Neuronal stem cell (in vitro differentiated cells): Measurements from ENCODE around the gene NPNT.
A peak's percentile ranks its signal among the peaks of the same experiment; 100 is the strongest.

ENCODE experiments used
- DNase-seq: peaks from one replicate; pipeline ENCODE4 v3.0.0-alpha.2; 2013; ENCODE audit warnings: low spot score
- H2AFZ ChIP-seq: one replicate; pipeline ENCODE4 v1.6.1; 2013; ENCODE audit warnings: mild to moderate bottlenecking, low read length, inconsistent platforms
- H2AK5ac ChIP-seq: 2 replicates; pipeline ENCODE4 v1.6.1; 2013; ENCODE audit warnings: low read depth, mild to moderate bottlenecking, inconsistent platforms, low read length, moderate library complexity, mixed read lengths
- H2BK120ac ChIP-seq: 2 replicates; pipeline ENCODE4 v1.6.1; 2013; ENCODE audit warnings: low read depth, mild to moderate bottlenecking, inconsistent platforms, low read length, moderate library complexity, mixed read lengths
- H2BK12ac ChIP-seq: one replicate; pipeline ENCODE4 v1.6.1; 2013; ENCODE audit warnings: low read length, inconsistent platforms
- H2BK15ac ChIP-seq: 2 replicates; pipeline ENCODE4 v1.6.1; 2013; ENCODE audit warnings: mild to moderate bottlenecking, low read length, inconsistent platforms, mixed read lengths
- H2BK5ac ChIP-seq: one replicate; pipeline ENCODE4 v1.6.1; 2013; ENCODE audit warnings: inconsistent platforms, mild to moderate bottlenecking, low read length, moderate library complexity
- H3K14ac ChIP-seq: one replicate; pipeline ENCODE4 v1.6.1; 2013; ENCODE audit warnings: low read length, inconsistent platforms
- H3K18ac ChIP-seq: 2 replicates; pipeline ENCODE4 v1.6.1; 2013; ENCODE audit warnings: low read length, inconsistent platforms
- H3K23ac ChIP-seq: 2 replicates; pipeline ENCODE4 v1.6.1; 2013; ENCODE audit warnings: low read depth, mild to moderate bottlenecking, mixed read lengths, low read length, inconsistent platforms; ENCODE audit not compliant: poor library complexity
- H3K27ac ChIP-seq: replicated peaks from 3 replicates; pipeline ENCODE4 v1.5.1; 2013; ENCODE audit warnings: low read length, inconsistent platforms
- H3K27me3 ChIP-seq, 3 experiments: 2 replicates each; pipeline ENCODE4 v1.6.1; 2013; ENCODE audit warnings: low read length in 3 of 3, mild to moderate bottlenecking in 2 of 3, inconsistent platforms in 1 of 3, low read depth in 1 of 3, mixed read lengths in 1 of 3, moderate library complexity in 1 of 3; ENCODE audit not compliant: control insufficient read depth in 3 of 3, insufficient read depth in 3 of 3
- H3K36me3 ChIP-seq, 2 donors: replicated peaks in 1 of 2; 2 replicates each; pipeline ENCODE4 v1.6.1; 2013; ENCODE audit warnings: low read length in 2 of 2; ENCODE audit not compliant: control insufficient read depth in 2 of 2, insufficient read depth in 2 of 2
- H3K4ac ChIP-seq: 2 replicates; pipeline ENCODE4 v1.6.1; 2013; ENCODE audit warnings: inconsistent platforms, mild to moderate bottlenecking, low read length, moderate library complexity
- H3K4me1 ChIP-seq, 2 donors: 1 replicate in 1 of 2; 2 replicates in 1 of 2; pipeline ENCODE4 v1.6.1; 2013; ENCODE audit warnings: low read length in 2 of 2, low read depth in 1 of 2; ENCODE audit not compliant: control insufficient read depth in 2 of 2, insufficient read depth in 1 of 2
- H3K4me2 ChIP-seq: one replicate; pipeline ENCODE4 v1.6.1; 2013; ENCODE audit warnings: mild to moderate bottlenecking, low read length, inconsistent platforms; ENCODE audit not compliant: insufficient read depth, poor library complexity, severe bottlenecking
- H3K4me3 ChIP-seq, 2 donors: 2 replicates each; pipeline ENCODE4 v1.5.1; 2013; ENCODE audit warnings: low read length in 2 of 2, mild to moderate bottlenecking in 2 of 2, inconsistent platforms in 1 of 2, moderate library complexity in 1 of 2
- H3K79me1 ChIP-seq: one replicate; pipeline ENCODE4 v1.6.1; 2013; ENCODE audit warnings: low read depth, mild to moderate bottlenecking, inconsistent platforms, low read length, moderate library complexity
- H3K9ac ChIP-seq: one replicate; pipeline ENCODE4 v1.6.1; 2013; ENCODE audit warnings: mild to moderate bottlenecking, low read depth, low read length, inconsistent platforms; ENCODE audit not compliant: poor library complexity
- H3K9me3 ChIP-seq, 2 donors: replicated peaks in 1 of 2; 2 replicates each; pipeline versions ENCODE3 to v1.6.1; 2013; ENCODE audit warnings: low read length in 2 of 2, mild to moderate bottlenecking in 2 of 2, inconsistent platforms in 1 of 2, low read depth in 1 of 2, mixed read lengths in 1 of 2, moderate library complexity in 1 of 2; ENCODE audit not compliant: control insufficient read depth in 2 of 2, insufficient read depth in 1 of 2
- H4K8ac ChIP-seq: one replicate; pipeline ENCODE4 v1.6.1; 2013; ENCODE audit warnings: low read depth, mild to moderate bottlenecking, inconsistent platforms, low read length, moderate library complexity
- H4K91ac ChIP-seq: one replicate; pipeline ENCODE4 v1.6.1; 2013; ENCODE audit warnings: low read length, low read depth, mild to moderate bottlenecking, inconsistent platforms; ENCODE audit not compliant: poor library complexity
- WGBS, 2 donors: extraction: QIAGEN DNeasy Blood & Tissue Kit; methylation state at CpG; one replicate each; pipeline ENCODE4 v1.1.7; 2013; ENCODE audit warnings: missing lambda C conversion rate in 2 of 2, mixed read lengths in 1 of 2; ENCODE audit not compliant: insufficient read length in 2 of 2, insufficient replicate concordance in 1 of 2; ENCODE audit errors: extremely low coverage in 2 of 2; 5-methylcytosine and 5-hydroxymethylcytosine counted together

The NPNT gene

GRCh38 chr4:105971036-105971435 is 75.8 kb downstream of the NPNT start:
- Histone ChIP-seq H3K9ac (no peak overlapping the region), H3K9me3 (no peaks in the 10 kb centered on the region), H3K79me1 (no peaks in the 10 kb centered on the region), H3K23ac (no peak overlapping the region), H4K91ac (no peak overlapping the region), H3K27ac (no peak overlapping the region), H3K27me3 (no peaks in the 10 kb centered on the region), H2AK5ac (no peak overlapping the region), H3K4ac (no peak overlapping the region), H3K4me1 (peaks cover 0 to 6% of the 10 kb centered on the region in 2 donors), H3K18ac (no peak overlapping the region), H3K14ac (no peak overlapping the region), H3K36me3 (no peaks in the 10 kb centered on the region), H2BK12ac (no peak overlapping the region), H2BK120ac (no peak overlapping the region), H2BK15ac (no peak overlapping the region), H3K4me3 (no peak overlapping the region), H3K4me2 (no peak overlapping the region), H2BK5ac (no peak overlapping the region), H4K8ac (no peak overlapping the region), H2AFZ (no peak overlapping the region)
- WGBS, 2 donors = no CpG with 5 or more reads among the region's 4 CpGs
- DNase-seq = no peak

GRCh38 chr4:105972946-105973621 is 77.8 kb downstream of the NPNT start:
- Histone ChIP-seq H2BK5ac (no peak overlapping the region), H3K4me2 (no peak overlapping the region), H3K4me3 (no peak overlapping the region), H3K4ac (no peak overlapping the region), H4K91ac (no peak overlapping the region), H3K36me3 (no peaks in the 10 kb centered on the region), H2AK5ac (no peak overlapping the region), H3K79me1 (no peaks in the 10 kb centered on the region), H2BK15ac (no peak overlapping the region), H3K23ac (no peak overlapping the region), H3K18ac (no peak overlapping the region), H3K27me3 (no peaks in the 10 kb centered on the region), H2BK120ac (no peak overlapping the region), H4K8ac (no peak overlapping the region), H3K9ac (no peak overlapping the region), H3K4me1 (peaks cover 0 to 3% of the 10 kb centered on the region in 2 donors), H2BK12ac (no peak overlapping the region), H3K14ac (no peak overlapping the region), H2AFZ (no peak overlapping the region), H3K9me3 (no peaks in the 10 kb centered on the region), H3K27ac (no peak overlapping the region)
- DNase-seq = no peak
- WGBS, 2 donors = no CpG with 5 or more reads among the region's 5 CpGs

GRCh38 chr4:105976915-105977314 is 81.6 kb downstream of the NPNT start:
- Histone ChIP-seq H3K9me3 (no peaks in the 10 kb centered on the region), H2BK5ac (no peak overlapping the region), H4K91ac (no peak overlapping the region), H3K4me3 (no peak overlapping the region), H2AFZ (no peak overlapping the region), H4K8ac (no peak overlapping the region), H3K79me1 (no peaks in the 10 kb centered on the region), H3K36me3 (no peaks in the 10 kb centered on the region), H3K4me2 (no peak overlapping the region), H3K27me3 (no peaks in the 10 kb centered on the region), H2BK12ac (no peak overlapping the region), H3K14ac (no peak overlapping the region), H3K4ac (no peak overlapping the region), H3K27ac (no peak overlapping the region), H2BK15ac (no peak overlapping the region), H3K18ac (no peak overlapping the region), H3K23ac (no peak overlapping the region), H2AK5ac (no peak overlapping the region), H3K9ac (no peak overlapping the region), H2BK120ac (no peak overlapping the region), H3K4me1 (peaks cover 0 to 2% of the 10 kb centered on the region in 2 donors)
- no CpG with 5 or more reads among the region's 3 CpGs for WGBS, 2 donors
- DNase-seq = no peak

- Histone ChIP-seq H3K79me1 (no peaks in the 10 kb centered on the region), H4K91ac (no peak overlapping the region), H2AFZ (peak overlapping the region; percentile 11), H3K4me1 (no peaks in the 10 kb centered on the region), H3K4ac (no peak overlapping the region), H3K27me3 (no peaks in the 10 kb centered on the region), H3K23ac (no peak overlapping the region), H3K14ac (no peak overlapping the region), H4K8ac (no peak overlapping the region), H3K9ac (no peak overlapping the region), H3K18ac (no peak overlapping the region), H3K9me3 (no peaks in the 10 kb centered on the region), H2BK12ac (no peak overlapping the region), H3K27ac (no peak overlapping the region), H3K36me3 (no peaks in the 10 kb centered on the region), H2BK5ac (no peak overlapping the region), H2AK5ac (no peak overlapping the region), H3K4me3 (no peak overlapping the region), H2BK15ac (no peak overlapping the region), H3K4me2 (no peak overlapping the region), H2BK120ac (no peak overlapping the region)
- no peak for DNase-seq
- WGBS, 2 donors = no CpG with 5 or more reads among the region's 2 CpGs
Observed at GRCh38 chr4:105978684-105979296, 83.5 kb downstream of the NPNT start.
